HepG2 (cell line): ENCODE data around the gene NTPCR.

Experiments
- CHD4 ChIP-seq: fragments of 200-600 bp; sonication (generic); IDR thresholded peaks from 2 replicates; pipeline ENCODE4 v1.7.0; 2017; ENCODE audit warnings: mild to moderate bottlenecking, low read length, borderline replicate concordance
- CTCF ChIP-seq: sonication (generic); formaldehyde crosslinking; IDR thresholded peaks from 2 replicates; pipeline ENCODE4 v1.5.0; 2020; ENCODE audit warnings: mild to moderate bottlenecking, missing genetic modification reagents, moderate library complexity
- DPF2 ChIP-seq: sonication (generic); formaldehyde crosslinking; IDR thresholded peaks from 2 replicates; pipeline ENCODE4 v1.4.0; 2020; ENCODE audit warnings: mild to moderate bottlenecking, low read depth, missing genetic modification reagents, borderline replicate concordance
- NFE2L1 ChIP-seq: sonication (generic); formaldehyde crosslinking; IDR thresholded peaks from 2 replicates; pipeline ENCODE4 v1.4.0; 2020; ENCODE audit warnings: missing genetic modification reagents, mild to moderate bottlenecking, borderline replicate concordance
- RCOR2 ChIP-seq: IDR thresholded peaks from 2 replicates; pipeline ENCODE4 v1.6.1; 2016; ENCODE audit warnings: missing biosample characterization, missing genetic modification reagents
- REST ChIP-seq, 2 experiments: IDR thresholded peaks; 2 replicates each; pipeline ENCODE4 v1.6.1; 2011 to 2012; ENCODE audit warnings: low read length in 2 of 2, borderline replicate concordance in 1 of 2, low read depth in 1 of 2, mild to moderate bottlenecking in 1 of 2, moderate library complexity in 1 of 2
- RFXANK ChIP-seq: IDR thresholded peaks from 2 replicates; pipeline ENCODE4 v1.6.1; 2016
- ZC3H13 ChIP-seq: sonication (generic); formaldehyde crosslinking; IDR thresholded peaks from 2 replicates; pipeline ENCODE4 v1.8.1; 2023; ENCODE audit warnings: mild to moderate bottlenecking, missing genetic modification reagents, moderate library complexity
- ZNF331 ChIP-seq: sonication (generic); formaldehyde crosslinking; IDR thresholded peaks from 2 replicates; pipeline ENCODE4 v1.4.0; 2020; ENCODE audit warnings: missing genetic modification reagents
- ZNF33B ChIP-seq: sonication (generic); formaldehyde crosslinking; IDR thresholded peaks from 2 replicates; pipeline ENCODE4 v1.5.1; 2020; ENCODE audit warnings: mild to moderate bottlenecking, missing genetic modification reagents
- ZNF605 ChIP-seq: sonication (generic); formaldehyde crosslinking; IDR thresholded peaks from 2 replicates; pipeline ENCODE4 v1.8.0; 2022; ENCODE audit warnings: mild to moderate bottlenecking, missing genetic modification reagents
- ZNF687 ChIP-seq: sonication (generic); formaldehyde crosslinking; IDR thresholded peaks from 2 replicates; pipeline ENCODE4 v1.5.1; 2020; ENCODE audit warnings: mild to moderate bottlenecking, missing genetic modification reagents, moderate library complexity
- ZNF703 ChIP-seq: sonication (generic); formaldehyde crosslinking; IDR thresholded peaks from 2 replicates; pipeline ENCODE4 v1.5.1; 2020; ENCODE audit warnings: missing genetic modification reagents, mild to moderate bottlenecking, moderate library complexity, borderline replicate concordance
- ZZZ3 ChIP-seq: sonication (generic); formaldehyde crosslinking; IDR thresholded peaks from 2 replicates; pipeline ENCODE4 v1.4.0; 2020; ENCODE audit warnings: missing genetic modification reagents, mild to moderate bottlenecking, borderline replicate concordance

- TF ChIP-seq REST (IDR thresholded peaks at IDR 0.05; ENCODE audit: borderline replicate concordance in 1 of 2, low read depth in 1 of 2, low read length in 2 of 2) (no peak), ZNF687 (no peak), RFXANK (CRISPR knock-in tag) (no peak), CTCF (CRISPR knock-in tag) (no peak), NFE2L1 (CRISPR knock-in tag) (no peak), ZNF331 (CRISPR knock-in tag) (no peak), DPF2 (no peak), RCOR2 (CRISPR knock-in tag) (no peak), ZZZ3 (CRISPR knock-in tag) (no peak), ZC3H13 (CRISPR knock-in tag) (no peak), ZNF703 (no peak), ZNF33B (no peak), ZNF605 (CRISPR knock-in tag) (no peak), CHD4 (no peak)
Observed at GRCh38 chr1:232925421-232926220, 24.8 kb upstream of the NTPCR start.
